H1 (cell line): Measurements from ENCODE around the gene C1QTNF1. TPM values are rescaled to one million over a fixed set of nuclear protein-coding genes. Genes with fewer than 3 reads are reported as not detected.
A peak's percentile ranks its signal among the peaks of the same experiment; 100 is the strongest.

Source experiments
- CTCF ChIA-PET: fragments of 300-600 bp; sonication (Branson Sonifier 250); formaldehyde crosslinking; loops from one replicate; lab custom pipeline; 2021; ENCODE audit not compliant: partially characterized antibody; lab: Charles Lee
- POLR2A ChIA-PET: fragments of 300-600 bp; sonication (Branson Sonifier 250); formaldehyde crosslinking; loops from one replicate; lab custom pipeline; 2021; ENCODE audit warnings: inconsistent platforms; ENCODE audit not compliant: partially characterized antibody; lab: Charles Lee
- DNase-seq, 2 experiments: peaks; one replicate each; pipeline versions ENCODE4 v3.0.0 to v3.0.0-alpha.2; 2010 to 2022; ENCODE audit warnings: low spot score in 2 of 2, low read depth in 1 of 2, mixed read lengths in 1 of 2
- FAIRE-seq: peaks from 2 replicates; lab custom pipeline; 2011; peaks lifted over from hg19 to GRCh38; lab: Jason Lieb, UNC
- H2AFZ ChIP-seq: 2 replicates; pipeline ENCODE4 v1.8.1; 2012; ENCODE audit warnings: low read length, inconsistent platforms
- H2AK5ac ChIP-seq: 2 replicates; pipeline ENCODE4 v1.6.1; 2013; ENCODE audit warnings: low read depth, low read length
- H2BK120ac ChIP-seq: replicated peaks from 2 replicates; pipeline ENCODE3; 2013; ENCODE audit warnings: low read depth, low read length, inconsistent platforms
- H2BK12ac ChIP-seq: 2 replicates; pipeline ENCODE4 v1.6.1; 2013; ENCODE audit warnings: low read depth, low read length
- H2BK15ac ChIP-seq: 2 replicates; pipeline ENCODE4 v1.6.1; 2013; ENCODE audit warnings: low read length
- H2BK20ac ChIP-seq: 2 replicates; pipeline ENCODE4 v1.6.1; 2013; ENCODE audit warnings: low read length
- H2BK5ac ChIP-seq: 2 replicates; pipeline ENCODE4 v1.6.1; 2013; ENCODE audit warnings: low read depth, low read length
- H3K14ac ChIP-seq: 2 replicates; pipeline ENCODE4 v1.6.1; 2013; ENCODE audit warnings: inconsistent platforms; ENCODE audit not compliant: insufficient read length
- H3K18ac ChIP-seq: 2 replicates; pipeline ENCODE4 v1.6.1; 2013; ENCODE audit warnings: low read length; ENCODE audit errors: extremely low read depth
- H3K23ac ChIP-seq: 2 replicates; pipeline ENCODE4 v1.6.1; 2013; ENCODE audit warnings: inconsistent platforms; ENCODE audit not compliant: insufficient read length
- H3K23me2 ChIP-seq: 2 replicates; pipeline ENCODE4 v1.6.1; 2013; ENCODE audit warnings: low read depth, low read length
- H3K27ac ChIP-seq: 2 replicates; pipeline ENCODE4 v1.6.1; 2011; ENCODE audit warnings: low read depth, low read length, inconsistent platforms
- H3K27me3 ChIP-seq, 4 experiments: replicated peaks in 1 of 4; 1 replicate in 1 of 4; 2 replicates in 3 of 4; pipeline versions ENCODE4 v1.6.1 to v1.8.1; 2011 to 2013; ENCODE audit warnings: low read length in 3 of 4, mild to moderate bottlenecking in 3 of 4, inconsistent platforms in 2 of 4, mixed read lengths in 2 of 4, moderate library complexity in 1 of 4; ENCODE audit not compliant: control insufficient read depth in 3 of 4, insufficient read depth in 3 of 4; ENCODE audit errors: extremely low read depth in 1 of 4
- H3K36me3 ChIP-seq, 4 experiments: 2 replicates each; pipeline versions ENCODE4 v1.6.1 to v1.8.1; 2011 to 2013; ENCODE audit warnings: mild to moderate bottlenecking in 4 of 4, low read length in 3 of 4, moderate library complexity in 2 of 4, control low read depth in 1 of 4, inconsistent platforms in 1 of 4; ENCODE audit not compliant: insufficient read depth in 4 of 4, control insufficient read depth in 2 of 4
- H3K4ac ChIP-seq: replicated peaks from 2 replicates; pipeline ENCODE3; 2013; ENCODE audit warnings: low read length, low read depth, mixed read lengths, inconsistent platforms; ENCODE audit not compliant: insufficient read length
- H3K4me1 ChIP-seq, 4 experiments: replicated peaks in 1 of 4; 1 replicate in 1 of 4; 2 replicates in 3 of 4; pipeline versions ENCODE4 v1.6.1 to v1.8.1; 2011 to 2013; ENCODE audit warnings: low read length in 3 of 4, inconsistent platforms in 2 of 4, mixed read lengths in 1 of 4; ENCODE audit not compliant: insufficient read depth in 4 of 4, control insufficient read depth in 3 of 4
- H3K4me2 ChIP-seq, 2 experiments: 2 replicates each; pipeline versions ENCODE4 v1.6.1 to v1.8.1; 2011 to 2013; ENCODE audit warnings: low read depth in 2 of 2, low read length in 2 of 2, control low read depth in 1 of 2, inconsistent platforms in 1 of 2, mild to moderate bottlenecking in 1 of 2; ENCODE audit not compliant: insufficient read depth in 1 of 2
- H3K4me3 ChIP-seq, 4 experiments: fragments of 200-600, 300-600 bp in 1 of 4; sonication (generic), shearing (Covaris generic), sonication (Bioruptor Twin) in 1 of 4; 2 replicates each; pipeline versions ENCODE4 v1.5.1 to v1.8.1; 2011 to 2016; ENCODE audit warnings: low read length in 4 of 4, low read depth in 3 of 4, control low read depth in 2 of 4, inconsistent platforms in 2 of 4, mild to moderate bottlenecking in 2 of 4, mixed read lengths in 1 of 4, moderate library complexity in 1 of 4; ENCODE audit not compliant: insufficient read depth in 2 of 4; ENCODE audit errors: extremely low read depth in 1 of 4
- H3K56ac ChIP-seq: replicated peaks from 2 replicates; pipeline ENCODE3; 2013; ENCODE audit warnings: low read depth, mild to moderate bottlenecking, mixed read lengths, low read length, inconsistent platforms; ENCODE audit not compliant: insufficient read length
- H3K79me1 ChIP-seq: 2 replicates; pipeline ENCODE4 v1.6.1; 2013; ENCODE audit warnings: low read depth, low read length, control low read depth
- H3K79me2 ChIP-seq, 2 experiments: 2 replicates each; pipeline versions ENCODE4 v1.6.1 to v1.8.1; 2012 to 2013; ENCODE audit warnings: low read length in 2 of 2, mild to moderate bottlenecking in 2 of 2, inconsistent platforms in 1 of 2; ENCODE audit not compliant: insufficient read depth in 2 of 2, control insufficient read depth in 1 of 2
- H3K9ac ChIP-seq, 4 experiments: replicated peaks in 1 of 4; 1 replicate in 1 of 4; 2 replicates in 3 of 4; pipeline versions ENCODE4 v1.6.1 to v1.8.1; 2011 to 2013; ENCODE audit warnings: low read depth in 3 of 4, low read length in 3 of 4, control low read depth in 2 of 4, mild to moderate bottlenecking in 2 of 4, moderate library complexity in 2 of 4, inconsistent platforms in 1 of 4; ENCODE audit errors: extremely low read depth in 1 of 4
- H3K9me3 ChIP-seq, 2 experiments: 2 replicates each; pipeline versions ENCODE4 v1.6.1 to v1.8.1; 2012 to 2013; ENCODE audit warnings: mild to moderate bottlenecking in 2 of 2, moderate library complexity in 2 of 2, control low read depth in 1 of 2, inconsistent platforms in 1 of 2, low read depth in 1 of 2, low read length in 1 of 2, mixed read lengths in 1 of 2; ENCODE audit not compliant: insufficient read depth in 2 of 2
- H4K20me1 ChIP-seq, 2 experiments: replicated peaks in 1 of 2; 2 replicates each; pipeline versions ENCODE3 to v1.8.1; 2011 to 2013; ENCODE audit warnings: inconsistent platforms in 2 of 2, low read length in 2 of 2, mild to moderate bottlenecking in 1 of 2; ENCODE audit not compliant: insufficient read depth in 2 of 2, control insufficient read depth in 1 of 2
- H4K5ac ChIP-seq: 2 replicates; pipeline ENCODE4 v1.6.1; 2013; ENCODE audit warnings: low read length, low read depth, mixed read lengths, inconsistent platforms; ENCODE audit not compliant: insufficient read length
- H4K8ac ChIP-seq: 2 replicates; pipeline ENCODE4 v1.8.0; 2013; ENCODE audit warnings: mild to moderate bottlenecking, moderate library complexity, low read length, inconsistent platforms; ENCODE audit not compliant: insufficient read depth; ENCODE audit errors: extremely low read depth
- H4K91ac ChIP-seq: replicated peaks from 2 replicates; pipeline ENCODE3; 2013; ENCODE audit warnings: low read length, mixed read lengths, inconsistent platforms; ENCODE audit not compliant: insufficient read length
- ATF2 ChIP-seq: IDR thresholded peaks from 2 replicates; pipeline ENCODE4 v1.6.1; 2012; ENCODE audit warnings: low read length, inconsistent platforms
- CTBP2 ChIP-seq: IDR thresholded peaks from 2 replicates; pipeline ENCODE4 v1.7.0; 2011; ENCODE audit warnings: borderline replicate concordance, mild to moderate bottlenecking, moderate library complexity, mixed read lengths, low read length; ENCODE audit not compliant: insufficient read depth, insufficient read length
- EZH2 ChIP-seq: fragments of 200-600 bp; sonication (generic); IDR thresholded peaks from 2 replicates; pipeline ENCODE4 v1.7.1; 2012; ENCODE audit warnings: low read depth, mild to moderate bottlenecking, moderate library complexity, low read length, inconsistent platforms; ENCODE audit not compliant: severe bottlenecking
- TBP ChIP-seq: IDR thresholded peaks from 2 replicates; pipeline ENCODE4 v1.6.1; 2011; ENCODE audit warnings: low read depth, low read length, improper control_type of control experiment
- WGBS, 2 experiments: shearing (Covaris generic) in 1 of 2; methylation state at CpG; one replicate each; pipeline versions ENCODE4 v1.1.6 to v1.1.7; 2013 to 2015; ENCODE audit warnings: low lambda C conversion rate in 2 of 2, mixed read lengths in 2 of 2, inconsistent platforms in 1 of 2, low coverage in 1 of 2, missing lambda C conversion rate in 1 of 2; ENCODE audit not compliant: insufficient replicate concordance in 2 of 2, insufficient coverage in 1 of 2, insufficient read length in 1 of 2; ENCODE audit errors: extremely low coverage in 1 of 2, missing lambda C conversion rate in 1 of 2; 5-methylcytosine and 5-hydroxymethylcytosine counted together
- polyA plus RNA-seq, 7 experiments: library from polyadenylated mRNA; depleted of rRNA in 3 of 7; stranded (reverse) in 5 of 7; unstranded in 2 of 7; fragments of >200 nt in 5 of 7; fragments of 200-250 nt in 2 of 7; gene quantifications; 1 replicate in 5 of 7; 2 replicates in 1 of 7; 4 replicates in 1 of 7; pipeline versions ENCODE4 v1.2.1 to v1.2.3, GENCODE V29; 2011 to 2013; ENCODE audit warnings: missing spikeins in 2 of 7, mixed read lengths in 2 of 7
- total RNA-seq: library from RNA; stranded (reverse); fragmentation: NEBNext Ultra II Directional; extraction: Animal tissue kit (Norgen Biotek cat#: 25700); gene quantifications from 2 replicates; pipeline ENCODE4 v1.2.1, GENCODE V29; 2021
- TF ChIP-seq, protein P1 (sequence below): IDR thresholded peaks from 2 replicates; pipeline ENCODE4 v1.6.1; 2011; ENCODE audit warnings: low read depth, mild to moderate bottlenecking, low read length; ENCODE audit not compliant: insufficient read depth

Gene C1QTNF1
- total and polyA plus RNA-seq, 2 of the 8 experiments (the other 6 are each of a cell fraction or from before 2014, with no cell fraction given): 1.5 to 2.5 TPM

GRCh38 chr17:79088997-79089328 is 65.0 kb downstream of the C1QTNF1 start:
- no peak overlapping the region for H4K5ac ChIP-seq
- no peak overlapping the region for H3K18ac ChIP-seq
- H2BK120ac ChIP-seq: no peak overlapping the region
- H3K23me2 ChIP-seq: no peaks in the 10 kb centered on the region
- no peaks in the 10 kb centered on the region for H3K9me3 ChIP-seq
- H2BK15ac ChIP-seq: no peak overlapping the region
- POLR2A ChIA-PET: interaction anchor here (0.6 to 0.8 kb wide), 2 partner anchors 103 to 602 kb away, joined by 3 read pairs; no protein-coding TSS in a partner anchor
- FAIRE-seq (no peak), DNase-seq (no peak)
- H3K14ac ChIP-seq: no peak overlapping the region
- no peak overlapping the region for H2BK5ac ChIP-seq
- no peak overlapping the region for H3K23ac ChIP-seq
- no peak overlapping the region for H3K27ac ChIP-seq
- H3K27me3 ChIP-seq: no peaks in the 10 kb centered on the region
- H3K4me3 ChIP-seq: no peak overlapping the region
- H3K4me1 ChIP-seq: no peaks in the 10 kb centered on the region
- no peak overlapping the region for H3K9ac ChIP-seq
- H3K36me3 ChIP-seq: peaks cover 0 to 6% (median 0%) of the 10 kb centered on the region in 4 experiments; a peak in 2 of 8 replicates
- H4K20me1 ChIP-seq: peaks cover 3 to 10% of the 10 kb centered on the region in 2 experiments
- no peaks in the 10 kb centered on the region for H3K79me2 ChIP-seq
- H2BK12ac ChIP-seq: no peak overlapping the region
- no peaks in the 10 kb centered on the region for H3K79me1 ChIP-seq
- no peak overlapping the region for H3K4ac ChIP-seq
- no peak overlapping the region for H2AK5ac ChIP-seq
- H2AFZ ChIP-seq: no peak overlapping the region
- CTCF ChIA-PET: interaction anchor here (0.7 to 11.5 kb wide), 20 partner anchors 9 to 561 kb away, joined by 3 to 291 read pairs (median 8); no protein-coding TSS in a partner anchor
- H4K8ac ChIP-seq: peak overlapping the region; percentile 45; the same call in 1 of the 2 replicates
- no peak overlapping the region for H4K91ac ChIP-seq
- no peak overlapping the region for H3K4me2 ChIP-seq
- H2BK20ac ChIP-seq: no peak overlapping the region
- WGBS, 2 experiments: 78% methylated on average over 8 of the region's 8 CpGs; no CpG with 5 or more reads in 1 of the 2 experiments
- no peak overlapping the region for H3K56ac ChIP-seq
- no peak for TF ChIP-seq EZH2
- TF ChIP-seq TBP: no peak
- TF ChIP-seq ATF2: no peak
- TF ChIP-seq, protein P1, sequence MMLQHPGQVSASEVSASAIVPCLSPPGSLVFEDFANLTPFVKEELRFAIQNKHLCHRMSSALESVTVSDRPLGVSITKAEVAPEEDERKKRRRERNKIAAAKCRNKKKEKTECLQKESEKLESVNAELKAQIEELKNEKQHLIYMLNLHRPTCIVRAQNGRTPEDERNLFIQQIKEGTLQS: no peak
- TF ChIP-seq CTBP2: no peak
